ENCODE data around the gene TPM2. TPM values are rescaled to one million over a fixed set of nuclear protein-coding genes. Genes with fewer than 3 reads are reported as not detected.
"Not testable (repeated sequence)": the region's sequence is repeated elsewhere in the genome, so short reads cannot be mapped to it uniquely, and the experiment has no call there.

The TPM2 gene
- total and polyA plus RNA-seq, 2 donors (not counting 1 experiment from before 2014, with no cell fraction given) = 2.4 to 6.3 TPM

- H3K9ac ChIP-seq (ENCODE audit: low read length); DNase-seq; intact Hi-C loops (cut with micrococcal nuclease); H3K36me3 ChIP-seq (replicated peaks in 1 of 2; ENCODE audit: control extremely low read depth in 1 of 2, control insufficient read depth in 1 of 2, extremely low read depth in 1 of 2, insufficient read depth in 2 of 2, low read length in 1 of 2); H3K9me3 Mint-ChIP-seq (ENCODE audit: insufficient read depth); H3K9me3 ChIP-seq (ENCODE audit: control extremely low read depth in 1 of 3, control insufficient read depth in 2 of 3, insufficient read depth in 1 of 3, low read length in 2 of 3); H3K4me3 ChIP-seq (ENCODE audit: control extremely low read depth in 1 of 5, extremely low read depth in 1 of 5, insufficient read depth in 1 of 5, low read depth in 2 of 5, low read length in 4 of 5); H4K20me1 ChIP-seq (ENCODE audit: control insufficient read depth, insufficient read depth, low read length, poor library complexity, severe bottlenecking); CTCF ChIA-PET; H3K27me3 ChIP-seq (replicated peaks in 1 of 4; ENCODE audit: control extremely low read depth in 1 of 4, control insufficient read depth in 3 of 4, insufficient read depth in 4 of 4, low read length in 3 of 4); H2AFZ ChIP-seq (ENCODE audit: insufficient read depth, low read depth, low read length, poor library complexity, severe bottlenecking); ATAC-seq (ENCODE audit: low read depth); H3K27me3 Mint-ChIP-seq: not testable (repeated sequence)
- WGBS (ENCODE audit: insufficient coverage) = 95% methylated on average over 8 of the region's 9 CpGs
- H3K4me2 ChIP-seq (replicated peaks; ENCODE audit: low read depth, low read length, poor library complexity, severe bottlenecking) = peak overlapping the region; percentile 19
- POLR2A ChIA-PET = interaction anchor here (1.1 kb wide), 1 partner anchor 10 kb away, joined by 5 read pairs; no protein-coding TSS in a partner anchor
- peak overlapping the region; percentile 88 to 95 for H3K27ac ChIP-seq (ENCODE audit: low read length in 2 of 2)
- H3K79me2 ChIP-seq (ENCODE audit: control insufficient read depth, insufficient read depth, low read length) = peaks cover 30% of the 10 kb centered on the region
- Mint-ChIP-seq H3K27ac (peak overlapping the region; percentile 91), H3K4me1 (peaks cover 84% of the 10 kb centered on the region), H3K4me3 (peak overlapping the region; percentile 68)
- H3K4me1 ChIP-seq (ENCODE audit: control insufficient read depth in 2 of 2, insufficient read depth in 2 of 2, low read length in 2 of 2) = peaks cover 84 to 85% of the 10 kb centered on the region in 2 donors
Measured at GRCh38 chr9:35637427-35637955, 52.2 kb downstream of the TPM2 start.

- H3K79me2 ChIP-seq (ENCODE audit: control insufficient read depth, insufficient read depth, low read length) = peaks cover 24% of the 10 kb centered on the region
- H3K27ac ChIP-seq (ENCODE audit: low read length in 2 of 2) = peak overlapping the region; percentile 88 to 95
- Mint-ChIP-seq H3K4me3 (peak overlapping the region; percentile 68), H3K27ac (peak overlapping the region; percentile 91), H3K4me1 (peaks cover 77% of the 10 kb centered on the region)
- CTCF ChIA-PET = interaction anchor here (0.9 to 3.1 kb wide), 5 partner anchors 9 to 59 kb away, joined by 3 to 19 read pairs (median 11); partner anchors contain the start of gene SIT1
- H3K4me2 ChIP-seq (replicated peaks; ENCODE audit: low read depth, low read length, poor library complexity, severe bottlenecking) = peak overlapping the region; percentile 63
- WGBS (ENCODE audit: insufficient coverage) = 100% methylated on average over 5 of the region's 6 CpGs
- H2AFZ ChIP-seq (ENCODE audit: insufficient read depth, low read depth, low read length, poor library complexity, severe bottlenecking); H3K36me3 ChIP-seq (replicated peaks in 1 of 2; ENCODE audit: control extremely low read depth in 1 of 2, control insufficient read depth in 1 of 2, extremely low read depth in 1 of 2, insufficient read depth in 2 of 2, low read length in 1 of 2); H3K9me3 Mint-ChIP-seq (ENCODE audit: insufficient read depth); DNase-seq; H4K20me1 ChIP-seq (ENCODE audit: control insufficient read depth, insufficient read depth, low read length, poor library complexity, severe bottlenecking); H3K27me3 Mint-ChIP-seq; ATAC-seq (ENCODE audit: low read depth); H3K27me3 ChIP-seq (replicated peaks in 1 of 4; ENCODE audit: control extremely low read depth in 1 of 4, control insufficient read depth in 3 of 4, insufficient read depth in 4 of 4, low read length in 3 of 4); H3K9me3 ChIP-seq (ENCODE audit: control extremely low read depth in 1 of 3, control insufficient read depth in 2 of 3, insufficient read depth in 1 of 3, low read length in 2 of 3): not testable (repeated sequence)
- H3K9ac ChIP-seq (ENCODE audit: low read length) = peak overlapping the region; percentile 53
- intact Hi-C loops (cut with micrococcal nuclease) = loop anchor here (1.0 kb wide), 2 partner anchors 9 to 18 kb away; no protein-coding TSS in a partner anchor
- peak overlapping the region in 1 of 5 experiments; percentile 28 for H3K4me3 ChIP-seq (ENCODE audit: control extremely low read depth in 1 of 5, extremely low read depth in 1 of 5, insufficient read depth in 1 of 5, low read depth in 2 of 5, low read length in 4 of 5)
- POLR2A ChIA-PET = interaction anchor here (1.6 to 2.1 kb wide), 4 partner anchors 9 to 32 kb away, joined by 5 to 17 read pairs (median 8); partner anchors contain the start of gene TESK1
- peaks cover 79 to 80% of the 10 kb centered on the region in 2 donors for H3K4me1 ChIP-seq (ENCODE audit: control insufficient read depth in 2 of 2, insufficient read depth in 2 of 2, low read length in 2 of 2)
Measured at GRCh38 chr9:35636877-35637246, 52.9 kb downstream of the TPM2 start.
